C4-2B (cell line): Measurements from ENCODE around the gene LRRC8B.

Experiments used
- H3K27ac ChIP-seq: fragments of 450-650 bp; 2 replicates; pipeline ENCODE4 v1.5.1; 2017
- CTCF ChIP-seq: fragments of 450-650 bp; conservative IDR thresholded peaks from 2 replicates; pipeline ENCODE4 v1.5.1; 2017; ENCODE audit warnings: mild to moderate bottlenecking
- ZFX ChIP-seq: fragments of 450-650 bp; IDR thresholded peaks from 2 replicates; pipeline ENCODE4 v1.6.1; 2017

The LRRC8B gene

GRCh38 chr1:89527256-89527655, 2.6 kb downstream of the LRRC8B start:
- TF ChIP-seq CTCF: no peak
- no peak for TF ChIP-seq ZFX
- no peak overlapping the region for H3K27ac ChIP-seq

GRCh38 chr1:89527750-89528381, 3.2 kb downstream of the LRRC8B start:
- H3K27ac ChIP-seq: no peak overlapping the region
- TF ChIP-seq ZFX (no peak), CTCF (no peak)

- no peak overlapping the region for H3K27ac ChIP-seq
- TF ChIP-seq CTCF (no peak), ZFX (no peak)
Observed at GRCh38 chr1:89528382-89528780, 3.8 kb downstream of the LRRC8B start.

- TF ChIP-seq CTCF (no peak), ZFX (no peak)
- H3K27ac ChIP-seq: no peak overlapping the region
Observed at GRCh38 chr1:89529196-89529595, 4.6 kb downstream of the LRRC8B start.

GRCh38 chr1:89530444-89531089, 5.9 kb downstream of the LRRC8B start:
- TF ChIP-seq CTCF (no peak), ZFX (no peak)
- H3K27ac ChIP-seq: no peak overlapping the region

GRCh38 chr1:89531480-89532139, 7.0 kb downstream of the LRRC8B start:
- no peak overlapping the region for H3K27ac ChIP-seq
- TF ChIP-seq ZFX (no peak), CTCF (no peak)

- no peak overlapping the region for H3K27ac ChIP-seq
- TF ChIP-seq CTCF (no peak), ZFX (no peak)
Observed at GRCh38 chr1:89532228-89532627, 7.6 kb downstream of the LRRC8B start.
